Endodermal cell (in vitro differentiated cells): Measurements from ENCODE around the gene TEX2. TPM values are rescaled to one million over a fixed set of nuclear protein-coding genes. Genes with fewer than 3 reads are reported as not detected.
A peak's percentile ranks its signal among the peaks of the same experiment; 100 is the strongest.

Source experiments
- DNase-seq: peaks from one replicate; pipeline ENCODE4 v3.0.0-alpha.2; 2017
- H3K27ac ChIP-seq: 2 replicates; pipeline ENCODE4 v1.5.1; 2013; ENCODE audit warnings: mild to moderate bottlenecking, low read depth, low read length, moderate library complexity
- H3K27me3 ChIP-seq: 2 replicates; pipeline ENCODE4 v1.6.1; 2013; ENCODE audit warnings: mild to moderate bottlenecking, low read length, moderate library complexity; ENCODE audit not compliant: insufficient read depth, control insufficient read depth, poor library complexity, severe bottlenecking
- H3K36me3 ChIP-seq: 2 replicates; pipeline ENCODE4 v1.7.0; 2013; ENCODE audit warnings: mild to moderate bottlenecking, low read length, moderate library complexity; ENCODE audit not compliant: control insufficient read depth, insufficient read depth
- H3K4me1 ChIP-seq: one replicate; pipeline ENCODE4 v1.7.0; 2013; ENCODE audit warnings: low read length; ENCODE audit not compliant: control insufficient read depth, insufficient read depth
- H3K4me3 ChIP-seq: 2 replicates; pipeline ENCODE4 v1.5.1; 2013; ENCODE audit warnings: mild to moderate bottlenecking, low read length, moderate library complexity
- H3K9ac ChIP-seq: 2 replicates; pipeline ENCODE4 v1.6.1; 2013; ENCODE audit warnings: mild to moderate bottlenecking, low read length, moderate library complexity; ENCODE audit not compliant: poor library complexity, severe bottlenecking; ENCODE audit errors: extremely low read depth
- H3K9me3 ChIP-seq: 2 replicates; pipeline ENCODE4 v1.6.1; 2013; ENCODE audit warnings: mild to moderate bottlenecking, low read length, moderate library complexity; ENCODE audit not compliant: control insufficient read depth
- H3K27ac Mint-ChIP-seq: 2 replicates; pipeline ENCODE4 v1.8.0; 2020; ENCODE audit warnings: mixed read lengths
- H3K27me3 Mint-ChIP-seq: 2 replicates; pipeline ENCODE4 v1.8.0; 2021; ENCODE audit warnings: mild to moderate bottlenecking, mixed read lengths; ENCODE audit not compliant: insufficient read depth
- H3K36me3 Mint-ChIP-seq: 2 replicates; pipeline ENCODE4 v1.8.0; 2020; ENCODE audit warnings: low read depth, mixed read lengths
- H3K4me1 Mint-ChIP-seq: 2 replicates; pipeline ENCODE4 v1.8.0; 2020; ENCODE audit warnings: mixed read lengths
- H3K4me3 Mint-ChIP-seq: 2 replicates; pipeline ENCODE4 v1.8.0; 2020; ENCODE audit warnings: mild to moderate bottlenecking, moderate library complexity, mixed read lengths
- H3K9me3 Mint-ChIP-seq: 2 replicates; pipeline ENCODE4 v1.8.0; 2020; ENCODE audit warnings: mild to moderate bottlenecking, mixed read lengths
- WGBS, 2 experiments: methylation state at CpG; one replicate each; pipeline versions ENCODE4 v1.1.5 to v1.1.7; 2013; ENCODE audit warnings: missing lambda C conversion rate in 2 of 2, mixed read lengths in 1 of 2; ENCODE audit not compliant: insufficient coverage in 1 of 2, insufficient read length in 1 of 2; 5-methylcytosine and 5-hydroxymethylcytosine counted together
- total RNA-seq, 2 donors: library from RNA; stranded (reverse); fragmentation: NEBNext Ultra II Directional in 1 of 2; extraction: Animal tissue kit (Norgen Biotek cat#: 25700) in 1 of 2; gene quantifications; 2 replicates in 1 of 2; 3 replicates in 1 of 2; pipeline ENCODE4 v1.2.1, GENCODE V29; 2021
- TF ChIP-seq, protein P1 (sequence below): fragments of 200-600 bp; sonication (generic); conservative IDR thresholded peaks from 2 replicates; pipeline ENCODE4 v1.5.0; 2021; ENCODE audit warnings: antibody characterized with exemption, mild to moderate bottlenecking

TEX2 gene
- total RNA-seq, 2 donors from 2014 or later, result 11.6 to 13.1 TPM

DNA sequence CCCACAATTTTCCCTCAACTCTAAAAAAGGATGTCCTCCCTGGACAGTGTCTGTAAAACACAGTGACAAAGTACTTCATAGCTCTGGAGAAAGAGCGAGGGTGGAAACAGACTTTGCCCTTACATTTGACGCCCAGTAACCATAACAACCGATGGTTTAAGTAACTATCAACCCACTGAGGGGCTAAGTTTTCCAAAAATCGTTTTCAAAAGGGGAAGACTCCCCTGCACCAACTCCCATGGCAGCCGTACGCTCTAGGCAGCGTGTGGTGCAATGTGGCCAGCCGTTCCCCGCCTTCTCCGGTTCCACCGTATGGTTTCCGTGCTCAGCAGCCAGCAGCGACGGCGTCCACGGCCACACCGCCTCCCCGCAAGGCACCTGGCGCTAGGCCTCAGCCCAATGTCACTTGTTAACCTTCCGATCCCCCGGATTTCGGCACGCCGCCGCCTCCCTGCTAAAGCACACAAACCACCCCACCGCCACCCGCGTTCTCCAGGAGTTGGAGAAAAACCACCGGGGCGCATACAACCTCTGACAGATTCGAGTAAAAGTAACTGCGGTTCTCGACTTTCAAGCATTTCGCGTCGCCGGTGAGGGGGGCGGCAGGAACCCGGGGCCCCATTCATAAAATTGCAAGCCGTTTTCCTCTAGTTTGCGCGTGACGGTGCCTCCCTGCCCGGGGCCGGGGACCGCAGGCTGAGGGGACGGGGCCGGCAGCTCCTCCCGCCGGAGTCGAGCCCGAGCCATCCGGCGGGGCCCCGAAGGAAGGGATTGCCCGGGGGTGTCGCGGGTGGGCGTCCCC, 661 bp downstream of the TEX2 start:
- peak overlapping the region; percentile 38 for H3K9ac ChIP-seq
- TF ChIP-seq, protein P1, sequence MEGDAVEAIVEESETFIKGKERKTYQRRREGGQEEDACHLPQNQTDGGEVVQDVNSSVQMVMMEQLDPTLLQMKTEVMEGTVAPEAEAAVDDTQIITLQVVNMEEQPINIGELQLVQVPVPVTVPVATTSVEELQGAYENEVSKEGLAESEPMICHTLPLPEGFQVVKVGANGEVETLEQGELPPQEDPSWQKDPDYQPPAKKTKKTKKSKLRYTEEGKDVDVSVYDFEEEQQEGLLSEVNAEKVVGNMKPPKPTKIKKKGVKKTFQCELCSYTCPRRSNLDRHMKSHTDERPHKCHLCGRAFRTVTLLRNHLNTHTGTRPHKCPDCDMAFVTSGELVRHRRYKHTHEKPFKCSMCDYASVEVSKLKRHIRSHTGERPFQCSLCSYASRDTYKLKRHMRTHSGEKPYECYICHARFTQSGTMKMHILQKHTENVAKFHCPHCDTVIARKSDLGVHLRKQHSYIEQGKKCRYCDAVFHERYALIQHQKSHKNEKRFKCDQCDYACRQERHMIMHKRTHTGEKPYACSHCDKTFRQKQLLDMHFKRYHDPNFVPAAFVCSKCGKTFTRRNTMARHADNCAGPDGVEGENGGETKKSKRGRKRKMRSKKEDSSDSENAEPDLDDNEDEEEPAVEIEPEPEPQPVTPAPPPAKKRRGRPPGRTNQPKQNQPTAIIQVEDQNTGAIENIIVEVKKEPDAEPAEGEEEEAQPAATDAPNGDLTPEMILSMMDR, result no peak
- no peak overlapping the region for H3K27ac ChIP-seq

DNA sequence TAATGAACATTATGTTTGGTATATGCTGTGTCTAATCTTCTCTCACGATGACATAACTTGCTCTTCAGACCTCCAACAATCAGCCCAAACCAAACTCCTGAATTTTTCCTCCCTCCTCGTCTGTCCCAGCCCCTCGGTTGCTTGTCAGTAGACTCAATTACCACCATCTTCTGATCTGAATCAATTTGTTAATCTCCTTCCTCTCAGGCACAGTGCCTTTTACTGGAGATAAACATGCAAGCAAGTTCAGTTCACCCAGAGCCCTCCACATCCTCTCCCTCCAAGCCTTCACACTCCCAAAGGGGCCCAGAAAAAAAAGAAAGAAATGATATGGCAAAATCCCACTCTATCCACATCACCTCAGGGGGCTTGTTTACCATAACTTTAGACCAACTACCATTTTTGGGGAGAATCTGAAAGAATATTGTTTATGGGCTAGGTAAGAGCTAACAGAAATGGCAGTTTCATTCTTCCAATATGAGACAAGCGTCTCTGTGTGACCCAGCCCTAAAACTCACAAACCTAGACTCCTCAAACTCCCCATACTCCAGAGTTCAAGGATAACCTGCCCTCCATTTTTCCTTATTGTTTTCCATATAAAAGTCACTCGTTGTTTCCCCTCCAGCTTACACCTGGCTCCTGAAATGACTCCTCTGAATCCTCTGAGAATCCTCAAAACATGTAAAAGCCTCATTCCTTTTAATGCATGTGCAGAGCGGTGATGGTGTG, 1.5 kb downstream of the TEX2 start:
- DNase-seq, result no peak
- Histone ChIP-seq H3K4me3 (peak overlapping the region; percentile 86), H3K4me1 (peaks cover 2% of the 10 kb centered on the region), H3K27me3 (peaks cover 28% of the 10 kb centered on the region), H3K36me3 (no peaks in the 10 kb centered on the region), H3K27ac (no peak overlapping the region), H3K9ac (no peak overlapping the region), H3K9me3 (no peaks in the 10 kb centered on the region)
- TF ChIP-seq, protein P1, result no peak
- peaks cover 41% of the 10 kb centered on the region for H3K27me3 Mint-ChIP-seq
- H3K27ac Mint-ChIP-seq, result no peak overlapping the region
- peak overlapping the region; percentile 88 for H3K4me3 Mint-ChIP-seq
- WGBS, 2 experiments, result 80 to 85% methylated on average over 5 to 6 of the region's 6 CpGs
- peaks cover 28% of the 10 kb centered on the region for H3K4me1 Mint-ChIP-seq
- no peaks in the 10 kb centered on the region for H3K36me3 Mint-ChIP-seq
- no peaks in the 10 kb centered on the region for H3K9me3 Mint-ChIP-seq

More for the DNA sequence above, 661 bp downstream of the TEX2 start:
- peak; percentile 78 for DNase-seq
- H3K4me3 ChIP-seq, result peak overlapping the region; percentile 86
- peaks cover 2% of the 10 kb centered on the region for H3K4me1 ChIP-seq
- no peaks in the 10 kb centered on the region for H3K36me3 ChIP-seq
- peaks cover 24% of the 10 kb centered on the region for H3K4me1 Mint-ChIP-seq
- H3K27me3 ChIP-seq, result peaks cover 36% of the 10 kb centered on the region
- peaks cover 48% of the 10 kb centered on the region for H3K27me3 Mint-ChIP-seq
- peak overlapping the region; percentile 72 for H3K27ac Mint-ChIP-seq
- no peaks in the 10 kb centered on the region for H3K9me3 ChIP-seq
- no peaks in the 10 kb centered on the region for H3K9me3 Mint-ChIP-seq
- peak overlapping the region; percentile 88 for H3K4me3 Mint-ChIP-seq
- H3K36me3 Mint-ChIP-seq, result no peaks in the 10 kb centered on the region
- WGBS, 2 experiments, result 2 to 3% methylated on average over 24 to 59 of the region's 59 CpGs

DNA sequence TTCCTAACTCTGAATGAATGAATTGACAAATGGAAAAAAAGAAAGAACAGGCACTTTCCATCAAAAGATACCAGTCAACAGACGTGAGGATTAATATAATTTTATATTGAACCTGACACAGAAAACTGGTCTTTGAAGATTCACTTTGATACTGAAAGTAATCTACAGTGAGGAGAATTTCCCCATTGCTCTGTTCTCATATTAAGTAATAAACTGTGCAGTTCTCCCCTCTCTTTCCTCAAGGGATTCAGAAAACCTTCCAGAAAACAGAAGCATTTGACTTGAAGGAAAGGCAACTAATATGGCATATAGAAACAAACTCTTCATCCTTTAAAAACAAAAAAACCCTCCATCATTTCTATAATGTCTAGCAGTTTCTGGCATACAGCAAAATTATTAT, 2.2 kb downstream of the TEX2 start:
- WGBS, 2 experiments, result no CpG with 5 or more reads among the region's 1 CpG
- H3K27me3 ChIP-seq, result peaks cover 21% of the 10 kb centered on the region
- Mint-ChIP-seq H3K4me3 (no peak overlapping the region), H3K4me1 (peaks cover 28% of the 10 kb centered on the region), H3K27ac (no peak overlapping the region), H3K36me3 (no peaks in the 10 kb centered on the region), H3K9me3 (no peaks in the 10 kb centered on the region), H3K27me3 (peaks cover 35% of the 10 kb centered on the region)
- no peaks in the 10 kb centered on the region for H3K9me3 ChIP-seq
- H3K4me3 ChIP-seq, result no peak overlapping the region
- peaks cover 2% of the 10 kb centered on the region for H3K4me1 ChIP-seq
- H3K36me3 ChIP-seq, result no peaks in the 10 kb centered on the region
- no peak for DNase-seq
- no peak overlapping the region for H3K27ac ChIP-seq
- TF ChIP-seq, protein P1, result no peak
- no peak overlapping the region for H3K9ac ChIP-seq
